PFSK-1 (cell line): ENCODE data around the gene NPW.

Source experiments
- FOXP2 ChIP-seq: optimal IDR thresholded peaks from 2 replicates; pipeline ENCODE3; 2011; ENCODE audit warnings: borderline replicate concordance, control low read depth, inconsistent platforms; ENCODE audit not compliant: insufficient read depth; ENCODE audit errors: extremely low read length, extremely low read depth
- POLR2AphosphoS5 ChIP-seq: IDR thresholded peaks from 2 replicates; pipeline ENCODE4 v1.6.1; 2012; ENCODE audit warnings: low read depth, mild to moderate bottlenecking, control low read depth, low read length, moderate library complexity
- SIN3A ChIP-seq: IDR thresholded peaks from 2 replicates; pipeline ENCODE4 v1.6.1; 2012; ENCODE audit warnings: mild to moderate bottlenecking, low read length, moderate library complexity, borderline replicate concordance; ENCODE audit not compliant: insufficient read depth
- TAF1 ChIP-seq: IDR thresholded peaks from 2 replicates; pipeline ENCODE4 v1.6.1; 2012; ENCODE audit warnings: low read length, control low read depth, borderline replicate concordance; ENCODE audit not compliant: insufficient read depth
- TF ChIP-seq, protein P1 (sequence below), 2 experiments: IDR thresholded peaks; 2 replicates each; pipeline versions ENCODE4 v1.6.1 to v1.8.0; 2011 to 2012; ENCODE audit warnings: low read depth in 2 of 2, low read length in 2 of 2, control low read depth in 1 of 2, inconsistent platforms in 1 of 2, mild to moderate bottlenecking in 1 of 2, moderate library complexity in 1 of 2; ENCODE audit not compliant: insufficient read depth in 1 of 2

The NPW gene

DNA sequence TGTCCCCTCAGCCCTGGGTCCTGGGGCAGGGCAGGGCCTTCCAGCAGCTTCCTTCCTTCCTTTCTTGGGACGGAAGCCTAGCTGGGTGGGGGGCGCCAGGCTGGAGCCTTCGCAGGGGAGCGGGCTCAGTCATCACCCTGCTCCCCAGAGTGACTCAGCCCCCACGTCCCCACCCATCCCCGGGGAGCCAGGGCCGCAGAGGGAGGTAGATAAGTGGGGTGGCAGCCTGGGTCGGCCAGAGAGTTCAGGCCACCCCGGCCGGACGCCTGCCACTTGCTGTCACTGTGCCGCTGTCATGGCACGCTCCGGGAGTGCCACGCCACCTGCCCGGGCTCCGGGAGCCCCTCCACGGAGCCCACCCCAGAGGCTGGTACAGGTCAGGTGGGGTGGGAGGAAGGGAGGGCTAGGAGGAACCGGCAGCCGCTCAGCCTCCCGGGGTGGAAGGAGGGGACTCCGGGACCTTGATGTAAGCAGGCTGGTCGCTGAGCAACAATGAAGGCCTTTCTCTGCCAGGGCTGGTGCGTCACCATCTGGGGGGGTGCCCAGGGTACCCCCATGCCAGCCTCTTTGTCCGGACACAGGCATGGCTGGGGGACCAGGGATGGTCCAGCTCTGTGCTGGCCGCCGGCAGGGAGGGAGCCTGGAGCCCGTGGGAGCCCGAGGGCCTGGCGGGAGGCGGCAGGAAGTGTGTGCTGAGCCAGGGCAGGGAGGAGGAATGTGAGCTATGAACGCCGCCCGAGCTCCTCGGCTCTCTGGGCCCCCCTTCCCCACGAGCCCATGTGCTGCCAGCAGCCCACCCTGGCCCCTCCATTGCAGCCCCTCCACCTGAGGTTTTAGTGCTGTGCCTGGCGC lies 13.7 kb downstream of the NPW start:
- TF ChIP-seq, protein P1, sequence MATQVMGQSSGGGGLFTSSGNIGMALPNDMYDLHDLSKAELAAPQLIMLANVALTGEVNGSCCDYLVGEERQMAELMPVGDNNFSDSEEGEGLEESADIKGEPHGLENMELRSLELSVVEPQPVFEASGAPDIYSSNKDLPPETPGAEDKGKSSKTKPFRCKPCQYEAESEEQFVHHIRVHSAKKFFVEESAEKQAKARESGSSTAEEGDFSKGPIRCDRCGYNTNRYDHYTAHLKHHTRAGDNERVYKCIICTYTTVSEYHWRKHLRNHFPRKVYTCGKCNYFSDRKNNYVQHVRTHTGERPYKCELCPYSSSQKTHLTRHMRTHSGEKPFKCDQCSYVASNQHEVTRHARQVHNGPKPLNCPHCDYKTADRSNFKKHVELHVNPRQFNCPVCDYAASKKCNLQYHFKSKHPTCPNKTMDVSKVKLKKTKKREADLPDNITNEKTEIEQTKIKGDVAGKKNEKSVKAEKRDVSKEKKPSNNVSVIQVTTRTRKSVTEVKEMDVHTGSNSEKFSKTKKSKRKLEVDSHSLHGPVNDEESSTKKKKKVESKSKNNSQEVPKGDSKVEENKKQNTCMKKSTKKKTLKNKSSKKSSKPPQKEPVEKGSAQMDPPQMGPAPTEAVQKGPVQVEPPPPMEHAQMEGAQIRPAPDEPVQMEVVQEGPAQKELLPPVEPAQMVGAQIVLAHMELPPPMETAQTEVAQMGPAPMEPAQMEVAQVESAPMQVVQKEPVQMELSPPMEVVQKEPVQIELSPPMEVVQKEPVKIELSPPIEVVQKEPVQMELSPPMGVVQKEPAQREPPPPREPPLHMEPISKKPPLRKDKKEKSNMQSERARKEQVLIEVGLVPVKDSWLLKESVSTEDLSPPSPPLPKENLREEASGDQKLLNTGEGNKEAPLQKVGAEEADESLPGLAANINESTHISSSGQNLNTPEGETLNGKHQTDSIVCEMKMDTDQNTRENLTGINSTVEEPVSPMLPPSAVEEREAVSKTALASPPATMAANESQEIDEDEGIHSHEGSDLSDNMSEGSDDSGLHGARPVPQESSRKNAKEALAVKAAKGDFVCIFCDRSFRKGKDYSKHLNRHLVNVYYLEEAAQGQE (IDR thresholded peaks at IDR 0.05; ENCODE audit: insufficient read depth in 1 of 2, low read depth in 2 of 2, low read length in 2 of 2): no peak
- TF ChIP-seq POLR2AphosphoS5 (no peak), SIN3A (no peak), FOXP2 (peak; percentile 7)

DNA sequence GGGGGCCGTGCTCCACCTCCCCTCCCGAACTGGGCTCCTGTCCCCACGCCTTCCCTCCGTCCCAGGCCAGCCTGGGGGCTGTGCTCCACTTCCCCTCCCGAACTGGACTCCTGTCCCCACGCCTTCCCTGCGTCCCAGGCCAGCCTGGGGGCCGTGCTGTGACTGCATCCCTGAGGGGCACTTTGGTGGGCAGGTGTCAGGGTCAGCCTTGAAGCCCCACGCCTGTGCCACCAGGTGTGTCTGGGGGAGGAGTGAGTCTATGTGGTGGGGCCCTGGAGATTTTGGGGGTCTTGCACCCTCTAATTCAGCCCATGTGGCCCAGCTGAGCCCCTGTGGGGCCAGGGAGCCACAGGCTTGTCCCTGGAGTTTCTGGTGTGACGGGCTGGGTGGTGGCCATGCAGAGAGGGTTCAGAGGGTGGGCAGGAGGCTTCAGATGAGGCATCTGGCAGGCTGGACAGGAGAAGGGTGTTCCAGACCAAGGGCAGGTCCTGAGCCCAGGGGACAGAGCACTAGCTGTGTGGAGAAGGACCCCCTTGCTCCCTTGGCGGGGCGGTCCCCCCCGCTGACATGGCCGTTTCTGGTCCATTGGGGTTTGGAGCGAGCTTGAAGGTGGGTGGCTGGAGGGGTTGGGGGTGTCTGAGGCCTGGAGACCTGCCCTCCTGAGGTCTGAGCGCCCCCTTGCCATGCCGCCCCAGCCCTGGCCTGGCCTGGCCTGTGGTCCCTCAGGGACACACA lies 15.3 kb downstream of the NPW start:
- TF ChIP-seq POLR2AphosphoS5 (no peak), SIN3A (no peak), TAF1 (no peak), FOXP2 (no peak)
- TF ChIP-seq, protein P1 (IDR thresholded peaks at IDR 0.05; ENCODE audit: insufficient read depth in 1 of 2, low read depth in 2 of 2, low read length in 2 of 2): no peak

DNA sequence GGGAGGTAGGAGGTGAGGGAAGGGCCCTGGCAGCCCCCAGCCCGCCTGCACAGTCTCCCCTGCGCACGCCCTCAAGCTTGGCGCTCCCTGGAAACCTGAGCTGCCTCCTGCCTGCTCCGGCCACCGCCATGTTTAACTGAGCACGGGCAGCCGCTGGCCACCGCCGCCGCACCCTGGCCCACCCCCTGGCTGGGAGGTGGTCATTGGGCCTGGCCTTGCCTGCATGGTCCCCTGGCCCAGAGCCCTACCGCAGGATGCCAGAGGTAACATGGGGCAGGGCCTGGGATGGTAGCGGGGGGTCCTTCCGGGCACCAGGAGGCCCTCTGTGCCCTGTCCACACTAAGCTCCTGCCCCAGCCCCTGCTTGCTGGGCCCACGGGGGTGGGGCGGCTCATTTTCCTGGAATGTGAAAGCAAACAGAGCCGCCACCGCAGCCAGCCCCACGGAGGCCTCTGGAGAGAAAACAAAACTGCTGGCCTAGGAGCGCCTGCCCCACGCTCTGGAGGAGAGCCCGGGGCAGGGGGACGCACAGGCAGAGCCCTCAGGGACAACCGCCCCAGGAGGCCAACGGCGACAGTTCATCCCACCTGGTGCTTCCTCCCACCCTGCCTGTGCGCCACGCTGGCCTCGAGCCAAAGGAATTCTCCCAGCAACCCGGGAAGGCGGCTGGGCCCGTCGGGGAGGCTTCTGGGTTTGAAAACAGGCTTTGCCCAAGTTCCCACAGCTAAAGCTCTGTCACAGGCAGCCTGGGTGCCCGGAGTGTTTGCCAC lies 16.0 kb downstream of the NPW start:
- no peak for TF ChIP-seq TAF1
- no peak for TF ChIP-seq SIN3A
- no peak for TF ChIP-seq POLR2AphosphoS5
- no peak for TF ChIP-seq FOXP2
- TF ChIP-seq, protein P1 (IDR thresholded peaks at IDR 0.05; ENCODE audit: insufficient read depth in 1 of 2, low read depth in 2 of 2, low read length in 2 of 2): no peak

GRCh38 chr16:2036200-2036966 lies 16.8 kb downstream of the NPW start:
- TF ChIP-seq POLR2AphosphoS5 (no peak), FOXP2 (no peak), SIN3A (no peak), TAF1 (no peak)
- TF ChIP-seq, protein P1 (IDR thresholded peaks at IDR 0.05; ENCODE audit: insufficient read depth in 1 of 2, low read depth in 2 of 2, low read length in 2 of 2): no peak
